ACC112 (cell line): ENCODE results near the gene SYT15B.
A peak's percentile ranks its signal among the peaks of the same experiment; 100 is the strongest.
"Not testable (repeated sequence)": the region's sequence is repeated elsewhere in the genome, so short reads cannot be mapped to it uniquely, and the experiment has no call there.

Source experiments
- H2AFZ ChIP-seq: fragments of 200-600 bp; sonication (generic); one replicate; pipeline ENCODE4 v1.6.0; 2017; ENCODE audit warnings: antibody characterized with exemption, low read length; ENCODE audit not compliant: unreplicated experiment
- H3K27ac ChIP-seq: fragments of 200-600 bp; sonication (generic); 2 replicates; pipeline ENCODE4 v1.5.1; 2014; ENCODE audit warnings: low read depth, mild to moderate bottlenecking, antibody characterized with exemption, low read length, moderate library complexity
- H3K27me3 ChIP-seq: fragments of 200-600 bp; sonication (generic); 2 replicates; pipeline ENCODE4 v1.6.1; 2014; ENCODE audit warnings: mild to moderate bottlenecking, antibody characterized with exemption, low read length, moderate library complexity, mixed read lengths; ENCODE audit not compliant: insufficient read depth
- H3K36me3 ChIP-seq: fragments of 200-600 bp; sonication (generic); 2 replicates; pipeline ENCODE4 v1.6.1; 2016; ENCODE audit warnings: mild to moderate bottlenecking, antibody characterized with exemption, low read length, moderate library complexity, mixed read lengths; ENCODE audit not compliant: insufficient read depth
- H3K4me1 ChIP-seq: fragments of 200-600 bp; sonication (generic); one replicate; pipeline ENCODE4 v1.6.1; 2016; ENCODE audit warnings: low read length, mixed read lengths; ENCODE audit not compliant: insufficient read depth, unreplicated experiment, control insufficient read depth
- H3K4me3 ChIP-seq: fragments of 200-600 bp; sonication (generic); 2 replicates; pipeline ENCODE4 v1.5.1; 2014; ENCODE audit warnings: mild to moderate bottlenecking, low read depth, low read length
- H3K79me2 ChIP-seq: fragments of 200-600 bp; sonication (generic); one replicate; pipeline ENCODE4 v1.6.0; 2016; ENCODE audit warnings: low read length; ENCODE audit not compliant: control insufficient read depth, unreplicated experiment, insufficient read depth

The SYT15B gene

DNA sequence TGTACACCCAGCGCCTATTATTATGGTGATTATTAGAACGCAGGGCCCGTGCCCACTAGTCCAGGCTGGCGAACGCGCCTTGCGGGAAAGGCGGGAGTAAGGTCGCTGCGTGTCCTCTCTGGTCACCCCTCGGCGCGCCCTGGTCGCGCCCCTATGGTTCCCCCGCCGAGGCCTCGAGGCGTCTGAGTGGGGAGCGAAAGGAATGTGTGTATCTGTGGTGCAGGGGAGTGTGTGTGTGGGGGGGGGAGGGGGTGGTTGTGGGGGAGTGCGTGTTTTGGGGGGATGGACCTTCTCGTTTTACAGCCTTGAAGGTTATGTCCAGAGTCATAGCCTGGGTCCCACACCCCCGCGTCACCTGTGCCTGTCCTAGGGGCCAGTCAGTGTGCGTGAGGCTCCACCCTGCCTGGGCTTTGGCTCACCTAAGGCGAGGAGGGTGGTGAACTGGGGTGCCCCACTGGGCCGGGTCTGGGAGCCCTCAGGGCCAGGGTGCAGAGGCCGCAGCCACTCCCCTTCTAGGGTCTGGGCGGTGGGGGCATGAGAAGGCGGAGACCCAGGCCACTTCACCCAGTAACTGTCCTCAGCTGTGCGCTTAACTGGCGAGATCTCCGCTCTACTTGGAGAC lies at the start of gene SYT15B:
Gene SYT15B (minus strand): TSS at position 39 of the 622 bp plus-strand sequence. CDS start 952 bp downstream, outside the sequence.
- peak within 1 kb of the TSS; percentile 63 for H3K4me3 ChIP-seq
- not testable (repeated sequence) for H3K27ac ChIP-seq, H3K36me3 ChIP-seq, H3K4me1 ChIP-seq, H2AFZ ChIP-seq, H3K27me3 ChIP-seq, H3K79me2 ChIP-seq

- H3K27ac ChIP-seq, H3K36me3 ChIP-seq, H2AFZ ChIP-seq, H3K79me2 ChIP-seq, H3K4me3 ChIP-seq, H3K27me3 ChIP-seq, H3K4me1 ChIP-seq: not testable (repeated sequence)
Measured at GRCh38 chr10:47779590-47779989, 16.2 kb upstream of the SYT15B start.

GRCh38 chr10:47775361-47776231 lies 12.2 kb upstream of the SYT15B start:
- not testable (repeated sequence) for H3K4me3 ChIP-seq, H3K79me2 ChIP-seq, H3K4me1 ChIP-seq, H3K27ac ChIP-seq, H3K36me3 ChIP-seq, H2AFZ ChIP-seq, H3K27me3 ChIP-seq

DNA sequence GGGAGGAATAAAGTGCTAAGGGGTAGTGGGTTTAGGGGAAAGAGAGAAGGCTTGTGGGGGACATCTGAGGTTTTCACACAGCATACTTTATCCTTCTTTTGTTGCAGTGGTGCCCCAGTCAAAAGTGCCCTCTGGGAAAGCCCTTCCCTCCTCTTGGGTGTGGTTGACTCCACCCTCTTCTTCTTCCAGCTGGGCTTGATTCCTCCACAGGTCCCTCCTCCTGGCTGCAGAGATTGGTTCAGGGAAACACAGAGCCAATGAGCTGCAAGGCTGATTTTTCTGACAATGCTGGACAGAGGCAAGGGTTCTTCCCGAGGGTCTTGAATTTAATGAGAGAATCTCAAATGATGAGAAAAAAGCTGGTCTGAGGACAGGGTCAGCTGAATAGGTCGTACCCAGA lies 7.4 kb upstream of the SYT15B start:
- not testable (repeated sequence) for H3K27ac ChIP-seq, H3K79me2 ChIP-seq, H3K36me3 ChIP-seq, H3K27me3 ChIP-seq, H2AFZ ChIP-seq, H3K4me1 ChIP-seq, H3K4me3 ChIP-seq

- H3K4me3 ChIP-seq, H3K4me1 ChIP-seq, H3K79me2 ChIP-seq, H3K36me3 ChIP-seq, H3K27me3 ChIP-seq, H3K27ac ChIP-seq, H2AFZ ChIP-seq: not testable (repeated sequence)
Measured at GRCh38 chr10:47768578-47769115, 5.3 kb upstream of the SYT15B start.

GRCh38 chr10:47768085-47768484 lies 4.7 kb upstream of the SYT15B start:
- not testable (repeated sequence) for H3K79me2 ChIP-seq, H3K4me3 ChIP-seq, H3K27ac ChIP-seq, H3K27me3 ChIP-seq, H3K36me3 ChIP-seq, H2AFZ ChIP-seq, H3K4me1 ChIP-seq

- not testable (repeated sequence) for H3K27me3 ChIP-seq, H3K36me3 ChIP-seq, H3K4me1 ChIP-seq, H3K4me3 ChIP-seq, H3K27ac ChIP-seq, H3K79me2 ChIP-seq, H2AFZ ChIP-seq
Measured at GRCh38 chr10:47767236-47767635, 3.8 kb upstream of the SYT15B start.

DNA sequence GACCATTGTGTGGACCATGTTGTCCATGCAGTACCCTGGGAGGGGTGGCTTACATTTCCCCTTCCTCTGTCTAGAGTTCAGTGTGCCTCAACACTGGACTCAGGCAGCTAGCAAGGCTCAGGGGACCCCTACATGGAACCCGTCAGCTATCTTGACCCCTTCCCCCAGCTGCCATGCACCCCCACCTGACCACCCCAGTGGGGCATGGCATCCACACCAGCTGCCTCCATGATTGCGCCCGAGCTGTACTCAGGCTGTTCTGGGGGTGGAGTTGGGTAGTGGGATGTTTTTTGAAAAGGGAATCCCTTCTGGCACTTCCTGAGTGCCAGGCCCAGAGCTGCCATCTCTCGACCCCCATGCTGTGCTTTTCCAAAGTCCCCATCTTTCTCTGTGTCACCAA lies 1.8 kb upstream of the SYT15B start:
- H3K27me3 ChIP-seq, H2AFZ ChIP-seq, H3K4me3 ChIP-seq, H3K27ac ChIP-seq, H3K36me3 ChIP-seq, H3K79me2 ChIP-seq, H3K4me1 ChIP-seq: not testable (repeated sequence)

DNA sequence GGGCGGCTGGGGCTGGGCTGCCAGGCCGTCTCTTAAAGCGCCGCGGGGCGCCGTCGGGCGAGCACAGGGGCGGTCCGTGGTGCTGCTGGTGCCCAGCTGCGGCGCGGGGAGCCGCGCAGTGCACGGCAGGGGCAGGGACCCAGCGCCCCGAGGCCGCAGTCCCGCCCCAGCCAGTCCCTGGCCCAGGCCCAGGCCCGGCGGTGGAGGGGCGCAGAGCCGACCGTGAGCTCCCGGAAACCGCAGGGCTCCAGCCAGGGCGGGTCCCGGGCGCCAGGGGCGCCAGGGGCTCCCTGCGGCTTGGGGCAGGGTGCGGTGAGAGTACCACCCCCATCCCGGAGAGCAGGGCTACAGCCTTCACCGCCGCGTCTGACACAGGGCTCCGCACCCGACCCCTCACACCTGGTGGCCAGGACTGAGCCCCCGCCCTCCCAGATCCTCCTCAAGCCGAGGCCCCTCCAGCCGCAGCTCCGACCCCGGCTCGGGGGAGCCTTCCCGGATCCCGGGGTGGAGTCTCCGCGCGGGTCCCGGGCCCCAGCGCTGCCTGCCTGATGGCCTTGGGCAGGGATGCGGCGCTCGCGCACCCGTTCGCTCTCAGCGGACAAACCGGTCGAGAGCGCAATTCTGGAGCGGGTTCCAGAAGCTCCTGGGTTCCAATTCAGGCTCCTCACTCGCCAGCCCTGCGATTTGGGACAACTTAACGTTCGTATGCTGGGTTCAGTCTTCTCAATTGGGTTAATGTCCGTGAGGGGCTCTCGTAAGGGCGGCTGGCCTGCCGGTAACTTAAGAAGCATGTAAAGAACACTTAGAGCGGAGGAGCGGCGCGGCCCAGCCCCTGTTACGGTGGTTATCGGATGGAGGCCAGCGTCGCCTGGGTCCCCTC lies 478 bp downstream of the SYT15B start:
- not testable (repeated sequence) for H3K27ac ChIP-seq, H3K27me3 ChIP-seq, H3K36me3 ChIP-seq, H3K79me2 ChIP-seq, H2AFZ ChIP-seq, H3K4me1 ChIP-seq
- H3K4me3 ChIP-seq: peak overlapping the region; percentile 63

GRCh38 chr10:47758855-47759254 lies 4.5 kb downstream of the SYT15B start:
- H3K27me3 ChIP-seq, H2AFZ ChIP-seq, H3K4me3 ChIP-seq, H3K27ac ChIP-seq, H3K36me3 ChIP-seq, H3K4me1 ChIP-seq, H3K79me2 ChIP-seq: not testable (repeated sequence)
